ENCODE measurements around the gene C5orf58.

Gene C5orf58

DNA sequence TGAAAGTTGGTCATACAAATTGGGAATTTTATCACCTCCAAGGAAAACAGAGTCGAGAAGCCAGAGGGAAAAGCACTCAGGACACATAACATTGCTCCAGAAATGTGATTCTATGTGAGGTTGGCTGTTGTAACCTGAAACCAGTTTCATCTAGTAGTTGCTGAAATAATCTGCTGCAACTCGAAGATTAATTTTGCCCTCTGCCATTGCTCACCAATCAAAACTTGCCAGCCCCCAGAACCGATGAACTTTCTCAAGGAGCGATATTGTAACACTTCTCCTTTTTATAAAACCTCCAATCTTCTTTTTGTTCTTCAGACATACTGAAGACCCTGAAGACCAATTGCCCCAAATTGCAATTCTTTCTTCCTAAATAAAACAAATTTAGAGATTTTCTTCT is 31.1 kb downstream of the C5orf58 start:
- Histone ChIP-seq H3K27me3 (replicated peaks in 2 of 5; ENCODE audit: control insufficient read depth in 4 of 5, insufficient read depth in 5 of 5, low read length in 4 of 5) (no peaks in the 10 kb centered on the region), H3K4me1 (ENCODE audit: control extremely low read depth in 1 of 4, control insufficient read depth in 4 of 4, insufficient read depth in 4 of 4, low read length in 3 of 4) (peaks cover 7 to 38% (median 30%) of the 10 kb centered on the region in 4 experiments), H3K9me3 (ENCODE audit: control extremely low read depth in 1 of 5, control insufficient read depth in 4 of 5, insufficient read depth in 2 of 5, low read depth in 1 of 5, low read length in 4 of 5) (no peaks in the 10 kb centered on the region), H3K36me3 (ENCODE audit: control insufficient read depth in 4 of 4, insufficient read depth in 4 of 4, low read length in 3 of 4) (peaks cover 39 to 89% (median 66%) of the 10 kb centered on the region in 4 experiments), H3K27ac (ENCODE audit: insufficient read depth in 1 of 2, low read depth in 1 of 2, low read length in 2 of 2, poor library complexity in 1 of 2, severe bottlenecking in 2 of 2) (peak overlapping the region in 1 of 2 experiments; percentile 35), H3K4me3 (ENCODE audit: control insufficient read depth in 1 of 7, extremely low read depth in 1 of 7, insufficient read depth in 4 of 7, low read depth in 2 of 7, low read length in 6 of 7) (no peak overlapping the region)
- POLR2A ChIA-PET, result no interaction called here
- 89% methylated on average over 4 of the region's 4 CpGs for WGBS (ENCODE audit: insufficient coverage)
- CTCF ChIA-PET, result interaction anchor here (16.6 kb wide), 1 partner anchor 26 kb away, joined by 430 read pairs; the partner anchor contains the start of gene LCP2
- DNase-seq, result peak in 1 of 3 donors; percentile 24

DNA sequence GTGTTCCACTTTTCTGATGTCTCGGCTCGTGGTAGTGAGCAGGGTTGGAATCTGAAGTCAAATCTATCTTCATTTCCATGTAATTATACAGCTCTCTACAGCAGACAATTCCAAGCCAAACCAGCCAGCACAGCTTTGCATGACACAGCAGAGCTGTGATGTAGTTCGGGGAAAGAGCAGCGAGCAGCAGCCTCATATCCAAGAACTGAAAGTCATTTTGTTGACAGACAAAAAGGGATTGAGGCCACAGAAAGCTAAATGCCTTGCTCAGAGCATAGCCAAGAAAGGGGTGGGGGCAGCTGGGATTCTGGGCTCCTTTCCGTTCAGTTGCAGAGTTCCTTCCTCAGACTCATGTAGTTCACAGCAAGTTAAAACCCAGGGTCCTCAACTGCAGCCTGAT is 32.7 kb downstream of the C5orf58 start:
- ChIA-PET CTCF (interaction anchor here (0.8 to 16.6 kb wide), 16 partner anchors 9 to 338 kb away, joined by 3 to 430 read pairs (median 5); partner anchors contain the start of gene LCP2), POLR2A (interaction anchor here (1.7 kb wide), 1 partner anchor 66 kb away, joined by 6 read pairs; no protein-coding TSS in a partner anchor)
- WGBS (ENCODE audit: insufficient coverage), result 24% methylated on average over 3 of the region's 5 CpGs
- Histone ChIP-seq H3K27ac (ENCODE audit: insufficient read depth in 1 of 2, low read depth in 1 of 2, low read length in 2 of 2, poor library complexity in 1 of 2, severe bottlenecking in 2 of 2) (peak overlapping the region in 1 of 2 experiments; percentile 36), H3K4me1 (ENCODE audit: control extremely low read depth in 1 of 4, control insufficient read depth in 4 of 4, insufficient read depth in 4 of 4, low read length in 3 of 4) (peaks cover 17 to 54% (median 39%) of the 10 kb centered on the region in 4 experiments), H3K36me3 (ENCODE audit: control insufficient read depth in 4 of 4, insufficient read depth in 4 of 4, low read length in 3 of 4) (peaks cover 38 to 85% (median 65%) of the 10 kb centered on the region in 4 experiments), H3K9me3 (ENCODE audit: control extremely low read depth in 1 of 5, control insufficient read depth in 4 of 5, insufficient read depth in 2 of 5, low read depth in 1 of 5, low read length in 4 of 5) (no peaks in the 10 kb centered on the region), H3K4me3 (ENCODE audit: control insufficient read depth in 1 of 7, extremely low read depth in 1 of 7, insufficient read depth in 4 of 7, low read depth in 2 of 7, low read length in 6 of 7) (peak overlapping the region in 1 of 7 experiments; percentile 22), H3K27me3 (replicated peaks in 2 of 5; ENCODE audit: control insufficient read depth in 4 of 5, insufficient read depth in 5 of 5, low read length in 4 of 5) (no peaks in the 10 kb centered on the region)
- peak in 2 of 3 donors; percentile 61 to 73 for DNase-seq

DNA sequence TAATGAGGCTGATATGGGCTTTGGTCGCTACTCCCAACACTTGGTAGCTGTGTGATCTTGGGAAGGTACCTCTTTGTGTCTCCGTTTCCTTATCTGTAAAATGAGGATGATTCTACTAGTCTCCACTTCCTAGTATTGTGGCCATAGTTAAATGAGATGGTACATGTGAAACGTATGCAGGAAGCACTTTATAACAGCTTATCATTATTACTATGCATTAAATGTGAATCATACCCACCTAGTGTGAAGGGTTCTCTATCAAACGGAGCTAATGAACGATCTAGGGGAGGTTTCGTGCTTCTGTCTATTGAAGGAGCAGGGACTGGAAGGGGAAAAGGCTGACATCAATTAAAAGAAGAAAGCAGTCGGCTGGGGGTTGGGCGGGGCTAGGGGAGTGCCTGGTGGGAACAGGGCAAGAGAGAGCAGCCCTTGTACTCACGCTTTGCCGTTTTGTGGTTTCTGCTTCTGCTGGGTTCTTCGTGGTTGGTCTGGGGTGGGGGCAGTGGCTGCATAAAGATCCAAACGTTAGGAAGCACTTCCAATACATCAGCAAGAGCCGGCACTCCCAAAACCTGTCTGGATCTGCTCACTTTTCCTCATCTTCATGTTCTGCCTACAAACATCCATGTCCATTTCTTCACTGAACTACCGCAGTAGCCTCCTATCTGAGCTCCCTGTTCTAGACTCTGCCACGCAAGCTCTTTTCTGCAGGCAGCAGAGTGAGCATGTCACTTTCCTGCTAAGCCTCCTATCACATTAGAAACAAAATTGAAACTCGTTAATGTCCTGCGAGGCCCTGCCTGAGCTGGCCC is 34.0 kb downstream of the C5orf58 start:
- no peaks in the 10 kb centered on the region for H3K9me3 ChIP-seq (ENCODE audit: control extremely low read depth in 1 of 5, control insufficient read depth in 4 of 5, insufficient read depth in 2 of 5, low read depth in 1 of 5, low read length in 4 of 5)
- 41% methylated on average over 15 of the region's 17 CpGs for WGBS (ENCODE audit: insufficient coverage)
- peaks cover 39 to 85% (median 62%) of the 10 kb centered on the region in 4 experiments for H3K36me3 ChIP-seq (ENCODE audit: control insufficient read depth in 4 of 4, insufficient read depth in 4 of 4, low read length in 3 of 4)
- H3K4me1 ChIP-seq (ENCODE audit: control extremely low read depth in 1 of 4, control insufficient read depth in 4 of 4, insufficient read depth in 4 of 4, low read length in 3 of 4), result peaks cover 17 to 60% (median 39%) of the 10 kb centered on the region in 4 experiments
- ChIA-PET POLR2A (interaction anchor here (1.7 kb wide), 1 partner anchor 64 kb away, joined by 6 read pairs; no protein-coding TSS in a partner anchor), CTCF (interaction anchor here (0.6 to 16.6 kb wide), 32 partner anchors 9 to 358 kb away, joined by 3 to 430 read pairs (median 5); partner anchors contain the start of gene LCP2)
- peak overlapping the region; percentile 3 to 49 for H3K27ac ChIP-seq (ENCODE audit: insufficient read depth in 1 of 2, low read depth in 1 of 2, low read length in 2 of 2, poor library complexity in 1 of 2, severe bottlenecking in 2 of 2)
- no peaks in the 10 kb centered on the region for H3K27me3 ChIP-seq (replicated peaks in 2 of 5; ENCODE audit: control insufficient read depth in 4 of 5, insufficient read depth in 5 of 5, low read length in 4 of 5)
- H3K4me3 ChIP-seq (ENCODE audit: control insufficient read depth in 1 of 7, extremely low read depth in 1 of 7, insufficient read depth in 4 of 7, low read depth in 2 of 7, low read length in 6 of 7), result no peak overlapping the region
- DNase-seq, result peak in 2 of 3 donors; percentile 44 to 53

DNA sequence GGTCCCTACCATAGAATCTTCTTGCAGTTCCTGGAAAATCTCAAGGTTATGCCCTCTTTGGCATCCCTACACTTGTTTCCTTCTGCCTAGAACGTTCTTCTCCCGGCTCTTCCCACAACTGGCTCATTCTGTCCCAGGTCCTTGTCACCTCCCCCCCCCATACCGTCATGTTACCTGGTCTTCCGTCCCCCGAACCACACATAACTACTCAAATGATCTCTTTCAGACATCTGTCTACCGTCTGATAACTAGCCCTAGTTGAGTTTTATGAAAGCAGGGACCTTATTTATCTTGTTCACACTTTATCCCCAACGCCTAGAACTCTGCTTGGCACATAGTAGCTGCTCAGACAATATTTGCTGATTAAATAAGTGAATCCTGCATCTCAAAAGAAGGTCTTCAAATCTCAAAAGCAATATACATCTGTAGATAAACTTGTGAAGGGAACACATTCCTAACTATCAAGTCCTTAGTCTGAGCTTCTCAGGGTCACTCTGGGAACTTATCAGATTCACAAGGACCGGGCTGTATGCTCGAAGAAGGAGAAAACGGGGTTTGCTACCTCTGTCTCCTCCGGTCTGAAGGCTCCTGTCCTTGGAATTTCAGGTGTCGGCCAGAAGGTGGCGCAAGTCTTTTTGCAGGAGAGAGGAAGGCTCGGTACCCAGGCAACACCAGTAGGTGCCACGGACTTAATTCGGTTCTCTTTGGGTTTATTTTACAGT is 34.8 kb downstream of the C5orf58 start:
- ChIA-PET POLR2A (interaction anchor here (0.7 kb wide), 1 partner anchor 12 kb away, joined by 3 read pairs; no protein-coding TSS in a partner anchor), CTCF (interaction anchor here (0.7 to 16.6 kb wide), 23 partner anchors 8 to 357 kb away, joined by 3 to 430 read pairs (median 6); partner anchors contain the start of genes KCNMB1 and LCP2)
- Histone ChIP-seq H3K9me3 (ENCODE audit: control extremely low read depth in 1 of 5, control insufficient read depth in 4 of 5, insufficient read depth in 2 of 5, low read depth in 1 of 5, low read length in 4 of 5) (no peaks in the 10 kb centered on the region), H3K4me1 (ENCODE audit: control extremely low read depth in 1 of 4, control insufficient read depth in 4 of 4, insufficient read depth in 4 of 4, low read length in 3 of 4) (peaks cover 17 to 63% (median 39%) of the 10 kb centered on the region in 4 experiments), H3K36me3 (ENCODE audit: control insufficient read depth in 4 of 4, insufficient read depth in 4 of 4, low read length in 3 of 4) (peaks cover 33 to 82% (median 55%) of the 10 kb centered on the region in 4 experiments), H3K27me3 (replicated peaks in 2 of 5; ENCODE audit: control insufficient read depth in 4 of 5, insufficient read depth in 5 of 5, low read length in 4 of 5) (no peaks in the 10 kb centered on the region), H3K4me3 (ENCODE audit: control insufficient read depth in 1 of 7, extremely low read depth in 1 of 7, insufficient read depth in 4 of 7, low read depth in 2 of 7, low read length in 6 of 7) (no peak overlapping the region), H3K27ac (ENCODE audit: insufficient read depth in 1 of 2, low read depth in 1 of 2, low read length in 2 of 2, poor library complexity in 1 of 2, severe bottlenecking in 2 of 2) (peak overlapping the region; percentile 4 to 49)
- DNase-seq, result peak; percentile 80 to 90 (median 90)
- WGBS (ENCODE audit: insufficient coverage), result 47% methylated on average over 16 of the region's 16 CpGs

DNA sequence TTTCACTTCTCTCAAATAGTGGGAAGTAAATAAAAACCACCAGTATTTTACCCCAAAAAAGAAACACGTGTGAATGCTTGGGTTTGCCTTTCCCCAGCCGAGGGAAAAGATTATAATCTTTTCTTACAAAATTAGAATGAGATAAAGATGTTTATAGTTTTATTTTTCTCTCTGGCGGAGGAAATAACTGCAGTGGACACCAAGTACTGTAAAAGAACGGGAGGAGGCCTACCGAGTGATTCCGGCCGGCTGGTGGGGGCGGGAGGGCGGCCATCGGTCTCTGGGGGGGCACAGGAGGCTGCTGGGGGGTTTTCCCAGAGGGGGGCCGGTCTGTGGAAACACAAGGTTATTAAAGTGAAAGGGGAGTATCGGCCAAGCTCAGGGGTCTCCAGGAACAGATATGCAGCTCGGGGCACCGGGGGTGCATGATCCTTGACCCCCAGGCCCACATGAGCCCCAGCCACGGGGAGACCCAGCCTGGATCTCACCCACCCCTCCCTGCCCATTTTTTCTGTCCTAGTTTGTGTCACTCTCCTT is 35.4 kb downstream of the C5orf58 start:
- peaks cover 31 to 81% (median 56%) of the 10 kb centered on the region in 4 experiments for H3K36me3 ChIP-seq (ENCODE audit: control insufficient read depth in 4 of 4, insufficient read depth in 4 of 4, low read length in 3 of 4)
- no peaks in the 10 kb centered on the region for H3K27me3 ChIP-seq (replicated peaks in 2 of 5; ENCODE audit: control insufficient read depth in 4 of 5, insufficient read depth in 5 of 5, low read length in 4 of 5)
- peak overlapping the region; percentile 4 to 50 for H3K27ac ChIP-seq (ENCODE audit: insufficient read depth in 1 of 2, low read depth in 1 of 2, low read length in 2 of 2, poor library complexity in 1 of 2, severe bottlenecking in 2 of 2)
- no peak overlapping the region for H3K4me3 ChIP-seq (ENCODE audit: control insufficient read depth in 1 of 7, extremely low read depth in 1 of 7, insufficient read depth in 4 of 7, low read depth in 2 of 7, low read length in 6 of 7)
- CTCF ChIA-PET, result interaction anchor here (0.7 to 16.6 kb wide), 20 partner anchors 9 to 357 kb away, joined by 3 to 430 read pairs (median 6); partner anchors contain the start of genes KCNMB1 and LCP2
- 67% methylated on average over 3 of the region's 15 CpGs for WGBS (ENCODE audit: insufficient coverage)
- H3K4me1 ChIP-seq (ENCODE audit: control extremely low read depth in 1 of 4, control insufficient read depth in 4 of 4, insufficient read depth in 4 of 4, low read length in 3 of 4), result peaks cover 17 to 65% (median 39%) of the 10 kb centered on the region in 4 experiments
- no peaks in the 10 kb centered on the region for H3K9me3 ChIP-seq (ENCODE audit: control extremely low read depth in 1 of 5, control insufficient read depth in 4 of 5, insufficient read depth in 2 of 5, low read depth in 1 of 5, low read length in 4 of 5)
- POLR2A ChIA-PET, result interaction anchor here (0.6 to 0.7 kb wide), 2 partner anchors 11 to 25 kb away, joined by 3 read pairs; no protein-coding TSS in a partner anchor
- no peak for DNase-seq

DNA sequence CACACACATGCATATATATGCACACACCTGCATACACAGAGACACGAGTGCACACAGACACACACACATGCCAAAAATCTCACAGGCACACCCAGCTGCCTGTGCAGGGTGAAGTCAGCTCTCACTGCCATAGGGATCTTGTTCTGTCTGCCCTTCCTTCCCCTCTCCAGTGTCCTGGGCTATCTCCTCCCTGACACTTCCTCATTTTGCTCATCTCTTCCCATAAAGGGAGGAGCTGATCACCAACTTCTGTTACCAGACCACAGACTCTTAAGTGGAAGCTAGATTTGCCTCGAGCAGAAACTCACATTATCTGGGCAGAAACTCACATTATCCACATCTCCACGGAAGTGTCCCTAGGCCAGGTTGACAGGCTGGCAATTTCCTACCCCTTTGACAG is 36.1 kb downstream of the C5orf58 start:
- ChIA-PET CTCF (interaction anchor here (1.1 to 16.6 kb wide), 18 partner anchors 8 to 162 kb away, joined by 3 to 430 read pairs (median 7); partner anchors contain the start of genes KCNMB1 and LCP2), POLR2A (interaction anchor here (0.6 kb wide), 1 partner anchor 25 kb away, joined by 3 read pairs; no protein-coding TSS in a partner anchor)
- WGBS (ENCODE audit: insufficient coverage), result 14% methylated on average over 1 of the region's 3 CpGs
- H3K4me1 ChIP-seq (ENCODE audit: control extremely low read depth in 1 of 4, control insufficient read depth in 4 of 4, insufficient read depth in 4 of 4, low read length in 3 of 4), result peaks cover 17 to 66% (median 39%) of the 10 kb centered on the region in 4 experiments
- H3K36me3 ChIP-seq (ENCODE audit: control insufficient read depth in 4 of 4, insufficient read depth in 4 of 4, low read length in 3 of 4), result peaks cover 29 to 81% (median 56%) of the 10 kb centered on the region in 4 experiments
- no peaks in the 10 kb centered on the region for H3K27me3 ChIP-seq (replicated peaks in 2 of 5; ENCODE audit: control insufficient read depth in 4 of 5, insufficient read depth in 5 of 5, low read length in 4 of 5)
- H3K4me3 ChIP-seq (ENCODE audit: control insufficient read depth in 1 of 7, extremely low read depth in 1 of 7, insufficient read depth in 4 of 7, low read depth in 2 of 7, low read length in 6 of 7), result peak overlapping the region in 1 of 7 experiments; percentile 28
- no peaks in the 10 kb centered on the region for H3K9me3 ChIP-seq (ENCODE audit: control extremely low read depth in 1 of 5, control insufficient read depth in 4 of 5, insufficient read depth in 2 of 5, low read depth in 1 of 5, low read length in 4 of 5)
- peak in 2 of 3 donors; percentile 62 to 71 for DNase-seq
- H3K27ac ChIP-seq (ENCODE audit: insufficient read depth in 1 of 2, low read depth in 1 of 2, low read length in 2 of 2, poor library complexity in 1 of 2, severe bottlenecking in 2 of 2), result peak overlapping the region; percentile 7 to 50
